Activated T-cell treated with anti-CD3 and anti-CD28 coated beads, Interleukin-2, amount 50 U/mL, for 72 hours (primary cell): Measurements from ENCODE around the gene CEP72. TPM values are rescaled to one million over a fixed set of nuclear protein-coding genes. Genes with fewer than 3 reads are reported as not detected.
"Not testable (repeated sequence)": the region's sequence is repeated elsewhere in the genome, so short reads cannot be mapped to it uniquely, and the experiment has no call there.

Experiments used
- ATAC-seq, 2 donors: fragments of 150-1000 bp; cut with Tn5 transposase; replicated peaks in 1 of 2; 2 replicates each; pipeline ENCODE4 v1.10.0; 2021; ENCODE audit warnings: moderate library complexity in 2 of 2, mild to moderate bottlenecking in 1 of 2
- DNase-seq, 2 donors: peaks; one replicate each; pipeline ENCODE4 v3.0.0; 2021 to 2022; ENCODE audit warnings: mixed read lengths in 1 of 2
- H3K27ac Mint-ChIP-seq: one replicate; pipeline ENCODE4 v1.8.0; 2022; ENCODE audit warnings: mild to moderate bottlenecking, moderate library complexity, mixed read lengths
- H3K27me3 Mint-ChIP-seq: one replicate; pipeline ENCODE4 v1.8.0; 2022; ENCODE audit warnings: low read depth, mixed read lengths
- H3K36me3 Mint-ChIP-seq, 2 donors: one replicate each; pipeline ENCODE4 v1.8.0; 2022; ENCODE audit warnings: mixed read lengths in 2 of 2, mild to moderate bottlenecking in 1 of 2; ENCODE audit not compliant: insufficient read depth in 2 of 2
- H3K4me1 Mint-ChIP-seq: one replicate; pipeline ENCODE4 v1.8.0; 2022; ENCODE audit warnings: low read depth, mixed read lengths
- H3K4me3 Mint-ChIP-seq, 2 donors: one replicate each; pipeline ENCODE4 v1.8.0; 2022; ENCODE audit warnings: mild to moderate bottlenecking in 2 of 2, mixed read lengths in 2 of 2, moderate library complexity in 2 of 2
- H3K9me3 Mint-ChIP-seq, 2 donors: one replicate each; pipeline ENCODE4 v1.8.0; 2022; ENCODE audit warnings: mixed read lengths in 2 of 2
- total RNA-seq, 2 donors: library from RNA; stranded (reverse); gene quantifications; one replicate each; pipeline ENCODE4 v1.2.3, GENCODE V29; 2022

Gene CEP72
- total RNA-seq, 2 donors from 2014 or later: 18.6 to 18.7 TPM

- Mint-ChIP-seq H3K9me3 (peaks cover 5% of the 10 kb centered on the region in 2 donors), H3K4me3 (no peak overlapping the region), H3K27me3 (peaks cover 41% of the 10 kb centered on the region), H3K27ac (no peak overlapping the region), H3K36me3 (peaks cover 5% of the 10 kb centered on the region in 2 donors), H3K4me1 (peaks cover 5% of the 10 kb centered on the region)
- ATAC-seq (no peak), DNase-seq (no peak)
These were observed 20.0 kb upstream of the CEP72 start for GRCh38 chr5:592158-592557.

- ATAC-seq (no peak), DNase-seq (no peak)
- H3K27ac Mint-ChIP-seq: no peak overlapping the region
- peaks cover 5% of the 10 kb centered on the region in 2 donors for H3K9me3 Mint-ChIP-seq
- H3K4me3 Mint-ChIP-seq: no peak overlapping the region
- H3K4me1 Mint-ChIP-seq: peaks cover 10% of the 10 kb centered on the region
- peaks cover 47% of the 10 kb centered on the region for H3K27me3 Mint-ChIP-seq
- H3K36me3 Mint-ChIP-seq: peaks cover 5% of the 10 kb centered on the region in 2 donors
These were observed 18.6 kb upstream of the CEP72 start for GRCh38 chr5:593511-593910.

GRCh38 chr5:594226-594860, 17.8 kb upstream of the CEP72 start:
- peaks cover 5% of the 10 kb centered on the region in 2 donors for H3K9me3 Mint-ChIP-seq
- peaks cover 5% of the 10 kb centered on the region in 2 donors for H3K36me3 Mint-ChIP-seq
- peaks cover 11% of the 10 kb centered on the region for H3K4me1 Mint-ChIP-seq
- DNase-seq (no peak), ATAC-seq (no peak)
- H3K27me3 Mint-ChIP-seq: peaks cover 54% of the 10 kb centered on the region
- H3K27ac Mint-ChIP-seq: no peak overlapping the region
- no peak overlapping the region for H3K4me3 Mint-ChIP-seq

- Mint-ChIP-seq H3K4me3 (no peak overlapping the region), H3K4me1 (peaks cover 6% of the 10 kb centered on the region), H3K9me3 (no peaks in the 10 kb centered on the region), H3K27me3 (peaks cover 49% of the 10 kb centered on the region), H3K36me3 (no peaks in the 10 kb centered on the region), H3K27ac (no peak overlapping the region)
- ATAC-seq (no peak), DNase-seq (no peak)
These were observed 16.8 kb upstream of the CEP72 start for GRCh38 chr5:595285-595875.

- H3K9me3 Mint-ChIP-seq: no peaks in the 10 kb centered on the region
- H3K4me1 Mint-ChIP-seq: peaks cover 6% of the 10 kb centered on the region
- peak overlapping the region in 1 of 2 donors; percentile 7 for H3K4me3 Mint-ChIP-seq
- no peak for DNase-seq
- H3K36me3 Mint-ChIP-seq: no peaks in the 10 kb centered on the region
- peaks cover 40% of the 10 kb centered on the region for H3K27me3 Mint-ChIP-seq
- no peak for ATAC-seq
- no peak overlapping the region for H3K27ac Mint-ChIP-seq
These were observed 14.1 kb upstream of the CEP72 start for GRCh38 chr5:597871-598563.

- ATAC-seq (no peak), DNase-seq (no peak)
- no peaks in the 10 kb centered on the region for H3K36me3 Mint-ChIP-seq
- no peaks in the 10 kb centered on the region for H3K9me3 Mint-ChIP-seq
- peaks cover 6% of the 10 kb centered on the region for H3K4me1 Mint-ChIP-seq
- peaks cover 40% of the 10 kb centered on the region for H3K27me3 Mint-ChIP-seq
- H3K4me3 Mint-ChIP-seq: peak overlapping the region in 1 of 2 donors; percentile 7
- no peak overlapping the region for H3K27ac Mint-ChIP-seq
These were observed 13.6 kb upstream of the CEP72 start for GRCh38 chr5:598564-598890.

- Mint-ChIP-seq H3K4me3 (no peak overlapping the region), H3K36me3 (no peaks in the 10 kb centered on the region), H3K27ac (no peak overlapping the region), H3K27me3 (peaks cover 31% of the 10 kb centered on the region), H3K9me3 (no peaks in the 10 kb centered on the region), H3K4me1 (peaks cover 6% of the 10 kb centered on the region)
- DNase-seq: no peak
- no peak for ATAC-seq
These were observed 11.1 kb upstream of the CEP72 start for GRCh38 chr5:600886-601541.

GRCh38 chr5:601771-602465, 10.2 kb upstream of the CEP72 start:
- Mint-ChIP-seq H3K27me3 (peaks cover 31% of the 10 kb centered on the region), H3K27ac (no peak overlapping the region), H3K4me1 (peaks cover 6% of the 10 kb centered on the region), H3K4me3 (no peak overlapping the region), H3K9me3 (no peaks in the 10 kb centered on the region), H3K36me3 (no peaks in the 10 kb centered on the region)
- ATAC-seq: no peak
- no peak for DNase-seq

- H3K27me3 Mint-ChIP-seq: peaks cover 33% of the 10 kb centered on the region
- no peak overlapping the region for H3K4me3 Mint-ChIP-seq
- peaks cover 12% of the 10 kb centered on the region for H3K4me1 Mint-ChIP-seq
- no peak for ATAC-seq
- no peaks in the 10 kb centered on the region for H3K9me3 Mint-ChIP-seq
- H3K27ac Mint-ChIP-seq: no peak overlapping the region
- no peaks in the 10 kb centered on the region for H3K36me3 Mint-ChIP-seq
- no peak for DNase-seq
These were observed 9.6 kb upstream of the CEP72 start for GRCh38 chr5:602466-603035.

- DNase-seq (no peak), ATAC-seq (no peak)
- Mint-ChIP-seq H3K27me3 (peaks cover 29% of the 10 kb centered on the region), H3K9me3 (no peaks in the 10 kb centered on the region), H3K4me1 (peaks cover 15% of the 10 kb centered on the region), H3K27ac (no peak overlapping the region), H3K4me3 (no peak overlapping the region), H3K36me3 (no peaks in the 10 kb centered on the region)
These were observed 8.8 kb upstream of the CEP72 start for GRCh38 chr5:603081-603998.

GRCh38 chr5:604391-604831, 7.7 kb upstream of the CEP72 start:
- Mint-ChIP-seq H3K9me3 (no peaks in the 10 kb centered on the region), H3K4me3 (no peak overlapping the region), H3K27ac (no peak overlapping the region), H3K4me1 (peaks cover 12% of the 10 kb centered on the region), H3K36me3 (no peaks in the 10 kb centered on the region), H3K27me3 (peaks cover 18% of the 10 kb centered on the region)
- ATAC-seq: no peak
- DNase-seq: no peak

GRCh38 chr5:605090-605489, 7.0 kb upstream of the CEP72 start:
- H3K4me3 Mint-ChIP-seq: not testable (repeated sequence)
- peaks cover 12% of the 10 kb centered on the region for H3K4me1 Mint-ChIP-seq

More at GRCh38 chr5:605090-605489, 7.0 kb upstream of the CEP72 start:
- H3K9me3 Mint-ChIP-seq, H3K27ac Mint-ChIP-seq, ATAC-seq, DNase-seq, H3K36me3 Mint-ChIP-seq: not testable (repeated sequence)
- peaks cover 16% of the 10 kb centered on the region for H3K27me3 Mint-ChIP-seq
